Measurements from ENCODE around the gene CRTC2.

Gene CRTC2

GRCh38 chr1:153970346-153970745, 11.9 kb upstream of the CRTC2 start:
- DNase-seq: no peak

GRCh38 chr1:153968972-153969371, 10.6 kb upstream of the CRTC2 start:
- DNase-seq: no peak

GRCh38 chr1:153968408-153968807, 10.0 kb upstream of the CRTC2 start:
- no peak for DNase-seq

DNA sequence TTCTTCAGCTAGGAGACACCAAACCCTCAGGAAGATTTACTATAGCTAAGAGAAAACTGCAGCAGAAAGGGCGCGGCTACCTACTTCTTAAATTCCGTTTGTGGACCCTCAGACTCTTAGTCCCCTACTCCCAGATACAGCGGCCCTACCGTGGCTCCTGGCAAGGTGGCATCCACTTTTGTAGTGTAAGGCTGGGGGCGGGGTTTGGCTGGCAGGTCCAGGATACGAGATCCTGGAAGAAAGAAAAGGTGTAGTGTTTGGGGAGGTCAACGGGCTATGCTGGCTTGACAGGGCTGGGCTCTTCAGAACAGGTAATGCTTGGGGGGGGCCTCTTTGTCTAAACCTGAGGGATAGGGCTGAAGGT, 9.6 kb upstream of the CRTC2 start:
- DNase-seq: no peak

DNA sequence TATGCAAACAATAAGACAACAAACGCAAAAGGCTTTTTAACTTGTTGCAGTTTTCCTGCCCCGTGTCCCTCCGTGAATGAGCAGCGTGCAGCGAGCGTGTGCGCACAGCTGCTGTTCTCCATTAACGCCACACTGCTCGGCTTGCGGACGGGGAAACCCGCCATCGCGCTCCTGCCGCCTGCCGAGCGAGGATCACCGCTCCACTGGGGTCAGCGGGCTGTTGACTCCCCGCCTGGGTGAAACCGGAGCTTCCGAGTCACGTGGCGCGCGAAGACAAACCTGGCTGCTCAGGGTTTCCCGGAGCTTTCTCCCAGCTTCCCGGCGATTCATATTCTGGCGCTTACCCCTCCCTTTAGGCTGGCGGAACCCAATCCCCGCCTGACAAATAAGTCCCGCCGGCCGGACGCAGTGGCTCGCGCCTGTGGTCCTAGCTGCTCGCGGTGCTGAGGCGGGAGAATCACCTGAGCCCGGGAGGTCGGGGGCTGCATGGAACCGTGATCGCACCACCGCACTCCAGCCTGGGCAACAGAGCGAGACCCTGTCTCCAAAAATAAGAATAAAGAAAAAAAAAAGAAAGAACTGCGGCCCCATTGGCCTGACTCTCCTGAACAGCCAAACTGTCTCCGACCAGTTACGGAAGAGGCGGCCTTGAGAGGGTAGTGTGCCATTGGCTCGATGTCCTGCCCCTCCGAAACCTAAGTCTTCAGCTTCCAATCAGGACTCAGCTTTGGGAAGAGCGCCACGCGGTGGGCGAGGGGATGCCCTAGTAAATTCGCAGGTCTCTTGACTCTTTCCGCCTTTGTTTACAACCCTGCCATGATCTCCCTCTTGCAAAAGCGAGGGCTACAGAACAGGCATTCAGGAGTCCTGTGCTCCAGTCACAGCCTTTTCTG, 8.9 kb upstream of the CRTC2 start, which contains the start of gene CREB3L4:
CREB3L4 (plus strand) TSS at position 796 of the 893 bp plus-strand sequence. CDS start 624 bp downstream, outside the sequence.
- DNase-seq: peak; percentile 89

DNA sequence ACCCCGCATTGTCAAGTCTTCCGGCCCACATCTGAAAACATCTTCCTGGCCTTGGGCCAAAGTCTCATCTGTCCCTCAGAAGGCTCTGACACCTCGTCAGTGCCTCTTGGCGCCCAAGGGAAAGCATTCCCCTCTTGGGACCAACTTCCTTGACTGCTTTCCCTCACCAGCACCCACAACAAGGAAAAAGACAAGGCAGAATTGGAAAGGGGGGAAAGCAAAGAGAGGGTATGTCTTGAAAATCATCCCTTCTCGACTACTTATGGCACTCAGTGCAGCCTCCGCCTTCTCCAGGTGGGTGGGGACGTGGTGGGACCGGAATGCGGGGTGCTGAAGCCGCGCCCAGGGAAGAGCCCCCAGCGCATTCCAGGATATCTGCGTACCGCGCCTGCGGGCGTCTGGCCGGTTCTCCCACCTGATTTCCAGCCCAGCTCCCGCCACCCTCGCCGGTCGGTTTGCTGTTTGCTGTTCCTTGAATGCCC, 5.5 kb upstream of the CRTC2 start:
- DNase-seq: no peak

- DNase-seq: peak; percentile 96
Observed at GRCh38 chr1:153963030-153963849, 4.8 kb upstream of the CRTC2 start, which contains the start of gene SLC39A1. Gene SLC39A1, minus strand, starts transcription at chr1:153963537. Its CDS starts 822 bp downstream, at chr1:153962715.

DNA sequence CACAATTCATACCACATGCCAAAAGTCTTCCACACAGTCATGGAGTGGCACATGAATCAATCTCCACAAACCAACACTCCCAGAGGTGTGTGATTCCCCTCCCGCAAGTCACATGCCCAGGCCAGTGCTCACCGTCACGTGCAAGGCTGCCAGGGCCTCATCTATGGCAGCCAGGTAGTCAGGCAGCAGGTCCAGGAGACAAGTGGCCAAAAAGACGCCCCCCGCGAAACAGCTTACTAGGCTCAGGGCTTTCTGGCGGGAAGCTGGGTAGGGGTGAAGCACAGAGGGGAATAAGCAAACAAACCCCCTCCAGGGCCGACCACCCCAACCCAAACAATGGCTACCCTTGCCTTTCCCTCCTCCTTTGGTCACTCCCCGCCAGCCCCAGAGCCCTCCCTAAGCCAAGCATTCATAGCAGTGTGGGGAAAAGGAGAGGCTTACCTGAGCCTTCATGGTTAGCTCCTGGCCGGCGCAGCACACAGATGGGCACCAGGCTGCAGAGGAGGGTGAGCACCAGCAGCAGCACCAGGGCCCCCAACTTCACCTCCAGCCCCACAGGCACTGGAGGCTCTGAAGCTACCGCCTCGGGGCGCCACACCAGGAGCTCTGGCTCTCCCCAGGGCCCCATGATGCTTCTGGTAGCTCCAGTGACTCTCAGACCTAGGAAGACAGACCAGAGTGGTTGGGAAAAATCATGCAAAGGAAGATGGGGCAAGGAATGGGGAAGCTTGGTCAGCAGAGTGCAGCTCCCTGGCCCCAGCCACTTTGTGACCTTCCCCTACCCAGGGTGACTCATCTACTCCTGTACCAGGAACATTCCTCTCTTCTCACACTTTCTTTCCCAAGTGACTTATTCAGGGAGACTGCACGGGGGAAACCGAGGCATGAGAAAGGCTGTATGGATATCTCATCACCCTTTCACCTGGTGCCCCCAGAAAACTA, 3.9 kb upstream of the CRTC2 start:
- peak; percentile 30 for DNase-seq

- no peak for DNase-seq
Observed at GRCh38 chr1:153961421-153961820, 3.0 kb upstream of the CRTC2 start.

GRCh38 chr1:153960206-153960605, 1.8 kb upstream of the CRTC2 start:
- no peak for DNase-seq

DNA sequence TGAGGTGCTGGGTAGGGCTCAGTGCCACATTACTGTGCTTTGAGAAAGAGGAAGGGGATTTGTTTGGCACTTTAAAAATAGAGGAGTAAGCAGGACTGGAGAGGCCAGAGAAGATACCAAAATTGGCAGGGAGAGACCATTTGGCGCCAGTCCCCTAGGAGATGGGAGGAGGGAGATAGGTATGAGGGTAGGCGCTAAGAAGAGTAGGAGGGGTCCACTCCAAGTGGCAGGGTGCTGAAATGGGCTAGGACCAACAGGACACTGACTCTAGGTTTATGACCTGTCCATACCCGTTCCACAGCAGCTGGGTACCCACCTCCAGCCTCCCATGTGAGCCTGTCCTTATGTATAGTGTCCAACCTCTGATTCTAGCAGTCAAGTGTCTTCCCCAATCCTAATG, 1.0 kb upstream of the CRTC2 start:
- DNase-seq: no peak

- no peak for DNase-seq
Observed at GRCh38 chr1:153958961-153959260, 499 bp upstream of the CRTC2 start.

DNA sequence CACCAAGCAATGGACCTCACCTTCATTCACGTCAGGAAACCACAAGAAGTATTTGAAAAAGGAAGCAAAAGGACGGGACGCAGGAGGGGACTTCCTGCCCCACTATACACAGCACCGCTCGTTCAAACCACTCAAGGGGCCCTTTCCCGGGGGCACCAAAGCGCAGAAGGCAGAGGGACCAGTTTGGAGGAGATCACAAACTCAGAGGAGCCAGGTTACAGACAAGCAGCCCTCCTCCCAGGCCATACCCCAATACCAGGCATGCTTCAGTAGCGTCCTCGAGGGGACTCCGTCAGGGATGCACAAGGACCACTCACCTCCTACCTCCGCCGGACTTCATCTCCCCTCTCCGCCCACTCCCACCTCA, 685 bp downstream of the CRTC2 start:
- DNase-seq: peak; percentile 49

GRCh38 chr1:153956997-153957715, 1.3 kb downstream of the CRTC2 start:
- no peak for DNase-seq

- DNase-seq: no peak
Observed at GRCh38 chr1:153954826-153955225, 3.6 kb downstream of the CRTC2 start.

- DNase-seq: no peak
Observed at GRCh38 chr1:153953859-153954365, 4.5 kb downstream of the CRTC2 start.

GRCh38 chr1:153951801-153952200, 6.6 kb downstream of the CRTC2 start:
- no peak for DNase-seq

DNA sequence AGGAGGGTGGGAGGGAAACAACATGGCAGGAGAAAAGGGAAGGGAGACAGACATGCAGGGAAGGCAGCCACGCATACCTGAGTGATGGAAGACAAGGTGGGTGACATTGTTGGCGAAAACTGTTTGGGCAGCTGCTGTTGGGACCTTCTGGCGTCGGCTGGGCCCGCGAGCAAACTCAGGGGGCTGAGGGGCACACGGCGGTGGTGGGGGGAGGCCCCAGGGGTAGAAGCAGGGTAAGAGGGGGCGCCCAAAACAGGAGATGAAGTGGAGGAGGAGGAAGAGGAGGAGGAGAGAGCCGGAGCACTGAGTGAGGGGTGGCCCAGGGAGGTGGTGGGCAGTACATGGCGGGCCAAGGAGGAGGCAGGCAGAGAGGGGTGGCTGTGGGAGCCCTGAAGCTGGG, 7.2 kb downstream of the CRTC2 start:
- DNase-seq: no peak

DNA sequence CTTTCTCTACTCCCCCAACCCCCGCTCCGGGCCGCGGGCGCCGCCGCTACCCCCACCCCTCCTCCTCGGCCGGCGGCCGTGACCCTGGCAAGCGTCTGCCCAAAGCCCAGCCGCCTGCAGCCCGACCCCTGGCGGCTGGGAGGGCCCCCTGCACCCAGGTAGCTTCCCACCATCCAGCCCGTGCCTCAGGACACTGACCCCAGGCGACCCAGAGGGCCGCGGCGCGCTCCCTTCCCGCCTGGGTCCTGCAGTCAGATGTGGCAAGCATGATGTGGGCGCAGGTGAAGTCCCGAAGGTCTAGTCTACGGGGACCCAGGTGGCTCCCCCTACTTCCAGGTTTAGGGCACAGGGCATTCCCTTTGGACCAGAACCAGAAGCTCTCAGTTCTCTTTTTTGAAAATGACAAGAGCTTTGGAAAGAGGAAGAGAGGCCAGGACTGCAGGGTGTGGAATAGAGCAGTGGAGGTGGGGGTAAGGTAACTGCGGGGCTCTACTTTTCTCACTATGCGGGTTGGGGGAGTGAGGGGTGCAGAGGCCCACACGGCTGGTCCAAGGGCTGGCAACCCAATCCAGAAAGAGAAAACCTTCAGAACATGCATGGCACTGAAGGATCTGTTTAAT, 11.7 kb downstream of the CRTC2 start, which contains the start of gene DENND4B:
DENND4B (minus strand) TSS at position 97 of the 620 bp plus-strand sequence. CDS start 2,344 bp downstream, outside the sequence.
- peak; percentile 81 for DNase-seq

DNA sequence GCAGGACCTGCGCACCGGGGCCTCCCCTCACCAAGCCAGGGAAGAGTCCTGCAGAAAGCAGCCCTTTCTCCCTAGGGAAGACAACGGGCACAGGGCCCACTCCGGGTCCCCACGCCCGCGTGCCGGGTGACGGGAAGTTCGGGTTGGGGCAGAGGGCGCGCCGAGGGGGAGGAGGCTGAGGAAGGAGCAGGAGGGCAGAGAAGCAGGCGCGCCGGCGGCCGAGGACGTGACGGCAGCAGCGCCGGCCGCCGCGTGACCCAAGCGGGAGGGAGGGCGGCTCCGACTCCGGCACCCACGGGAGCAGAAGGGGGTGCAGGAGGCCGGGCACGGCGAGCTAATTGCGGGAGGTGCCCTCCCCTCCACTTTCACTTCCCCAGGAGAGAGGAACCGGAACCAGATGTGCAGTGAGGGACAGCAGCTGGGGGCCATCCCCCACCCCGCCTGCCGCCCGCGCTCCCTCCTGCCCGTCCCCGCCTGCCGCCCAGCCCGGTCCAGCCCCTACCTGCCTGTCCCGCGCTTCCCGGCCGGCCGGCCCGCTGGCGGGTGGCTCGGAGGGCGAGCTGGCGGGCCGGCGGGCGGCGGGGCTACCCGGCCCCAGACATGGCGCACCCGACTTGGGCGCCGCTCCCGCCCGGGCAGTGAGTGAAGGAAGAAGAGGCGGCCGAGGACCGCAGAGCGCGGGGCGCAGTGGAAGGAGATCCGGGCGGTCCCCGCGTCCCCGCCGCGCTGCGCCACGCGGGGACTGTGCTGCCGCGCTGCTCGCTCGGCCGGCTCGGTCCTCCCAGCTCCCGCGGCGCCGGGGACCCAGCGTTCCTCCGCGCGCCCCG, 12.4 kb downstream of the CRTC2 start:
- DNase-seq: peak; percentile 79
